ENCODE measurements around the gene NXNL2.

Gene NXNL2

DNA sequence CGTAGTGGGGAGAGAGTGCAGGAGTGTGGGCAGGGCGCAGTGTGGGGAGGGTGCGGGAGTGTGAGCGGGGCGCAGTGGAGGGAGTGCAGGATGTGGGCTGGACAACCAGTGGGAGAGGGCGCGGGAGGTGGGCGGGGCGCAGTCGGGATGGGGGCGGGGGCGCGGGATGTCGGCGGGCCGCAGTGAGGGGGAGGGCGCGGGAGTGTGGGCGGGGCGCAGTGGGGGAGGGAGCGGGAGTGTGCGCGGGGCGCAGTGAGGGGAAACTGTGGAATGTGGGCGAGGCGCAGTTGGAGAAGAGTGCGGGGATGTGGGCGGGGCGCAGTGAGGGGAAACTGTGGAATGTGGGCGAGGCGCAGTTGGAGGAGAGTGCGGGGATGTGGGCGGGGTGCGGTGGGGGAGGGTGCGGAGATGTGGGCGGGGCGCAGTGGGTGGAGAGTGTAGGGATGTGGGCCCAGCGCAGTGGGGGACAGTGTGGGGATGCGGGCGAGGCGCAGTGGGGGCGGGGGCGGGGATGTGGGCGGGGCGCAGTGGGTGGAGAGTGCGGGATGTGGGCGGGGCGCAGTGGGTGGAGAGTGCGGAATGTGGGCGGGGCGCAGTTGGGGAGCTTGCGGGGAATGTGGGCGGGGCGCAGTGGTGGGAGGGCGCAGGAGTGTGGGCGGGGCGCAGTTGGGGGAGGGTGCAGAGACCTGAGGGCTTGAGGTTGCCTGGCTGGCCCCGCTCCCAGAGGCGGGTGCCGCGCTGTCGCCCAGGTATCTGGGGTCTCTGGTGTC is at the start of gene NXNL2:
Gene NXNL2, plus strand, starts transcription at position 723 of the 770 bp plus-strand sequence. CDS start 257 bp downstream, outside the sequence.
- no peak within 1 kb of the TSS for H3K27ac ChIP-seq (ENCODE audit: low read depth, low read length)
- peak within 1 kb of the TSS in 3 of 5 donors; percentile 31 to 58 (median 55) for H3K4me3 ChIP-seq (ENCODE audit: low read depth in 1 of 5, low read length in 5 of 5)
- H3K9ac ChIP-seq (ENCODE audit: low read length in 5 of 5), result no peak within 1 kb of the TSS
- peaks cover 15 to 41% (median 21%) of the 10 kb centered on the region in 5 donors for H3K27me3 ChIP-seq (ENCODE audit: control insufficient read depth in 5 of 5, insufficient read depth in 4 of 5, low read length in 5 of 5)
- H3K36me3 ChIP-seq (ENCODE audit: control insufficient read depth in 5 of 5, insufficient read depth in 5 of 5, low read length in 5 of 5), result no peaks in the 10 kb centered on the region
- peaks cover 0 to 5% (median 0%) of the 10 kb centered on the region in 5 donors for H3K9me3 ChIP-seq (ENCODE audit: control insufficient read depth in 5 of 5, low read length in 5 of 5)
- peaks cover 0 to 33% (median 20%) of the 10 kb centered on the region in 5 donors for H3K4me1 ChIP-seq (ENCODE audit: control insufficient read depth in 5 of 5, insufficient read depth in 5 of 5, low read length in 5 of 5)

DNA sequence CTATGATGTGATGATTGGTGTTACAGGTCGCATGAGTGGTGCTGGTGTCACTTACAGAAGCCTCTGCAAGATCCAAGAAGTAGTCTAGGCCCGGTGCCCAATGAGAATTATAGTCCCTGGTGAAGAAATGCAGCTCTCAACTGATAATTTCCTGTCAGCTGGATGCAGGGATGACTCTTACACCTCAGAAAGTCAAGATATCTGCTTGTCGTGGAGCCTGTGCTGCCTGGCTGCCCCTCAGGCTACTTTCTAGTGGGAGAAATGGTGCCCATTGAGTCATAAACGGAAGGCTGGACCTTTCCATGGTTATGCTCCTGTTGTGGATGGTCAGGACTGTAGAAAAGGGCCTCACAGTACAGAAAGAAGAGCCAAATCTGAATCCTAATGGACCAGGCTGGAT is 46.8 kb upstream of the NXNL2 start:
- Histone ChIP-seq H3K9ac (ENCODE audit: low read length in 5 of 5) (no peak overlapping the region), H3K4me3 (ENCODE audit: low read depth in 1 of 5, low read length in 5 of 5) (no peak overlapping the region), H3K27ac (ENCODE audit: low read depth, low read length) (no peak overlapping the region), H3K9me3 (ENCODE audit: control insufficient read depth in 5 of 5, low read length in 5 of 5) (no peaks in the 10 kb centered on the region), H3K4me1 (ENCODE audit: control insufficient read depth in 5 of 5, insufficient read depth in 5 of 5, low read length in 5 of 5) (no peaks in the 10 kb centered on the region), H3K27me3 (ENCODE audit: control insufficient read depth in 5 of 5, insufficient read depth in 4 of 5, low read length in 5 of 5) (no peaks in the 10 kb centered on the region), H3K36me3 (ENCODE audit: control insufficient read depth in 5 of 5, insufficient read depth in 5 of 5, low read length in 5 of 5) (peaks cover 0 to 10% (median 9%) of the 10 kb centered on the region in 5 donors)

DNA sequence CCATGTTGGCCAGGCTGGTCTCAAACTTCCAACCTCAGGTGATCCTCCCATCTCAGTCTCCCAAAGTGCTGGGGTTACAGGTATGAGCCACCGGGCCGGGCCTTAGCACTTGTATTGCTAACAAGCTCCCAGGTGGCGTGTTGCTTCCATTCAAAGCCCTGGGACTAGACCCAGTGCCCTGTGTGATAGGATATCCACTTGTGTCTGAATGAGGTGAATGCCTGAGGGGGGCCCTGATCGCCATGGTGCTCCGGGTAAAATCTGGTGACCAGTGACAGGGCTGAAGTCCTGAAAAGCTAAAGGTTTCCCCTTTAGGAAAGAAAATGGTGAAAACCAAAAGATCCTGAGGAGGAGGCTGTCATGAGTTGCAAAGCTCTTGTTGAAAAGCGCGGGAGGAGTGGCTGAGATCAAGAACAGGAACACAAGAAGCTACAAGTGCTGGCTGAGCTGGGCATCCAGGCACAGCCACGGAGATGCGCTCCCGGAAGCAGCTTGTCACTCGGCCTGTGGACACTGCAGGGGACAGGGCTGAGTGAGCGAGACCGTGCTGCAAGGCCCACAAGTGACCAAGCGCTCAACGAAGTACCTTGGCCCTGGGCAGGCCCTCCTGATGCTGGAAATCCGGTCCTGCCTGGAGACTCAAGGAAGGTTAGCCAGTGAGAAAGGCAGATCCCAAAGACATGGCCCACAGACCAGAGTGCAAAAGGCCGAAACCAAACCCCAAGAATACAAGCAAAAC is 39.8 kb upstream of the NXNL2 start:
- Histone ChIP-seq H3K4me1 (ENCODE audit: control insufficient read depth in 5 of 5, insufficient read depth in 5 of 5, low read length in 5 of 5) (no peaks in the 10 kb centered on the region), H3K9ac (ENCODE audit: low read length in 5 of 5) (no peak overlapping the region), H3K27ac (ENCODE audit: low read depth, low read length) (no peak overlapping the region), H3K27me3 (ENCODE audit: control insufficient read depth in 5 of 5, insufficient read depth in 4 of 5, low read length in 5 of 5) (no peaks in the 10 kb centered on the region), H3K4me3 (ENCODE audit: low read depth in 1 of 5, low read length in 5 of 5) (no peak overlapping the region), H3K9me3 (ENCODE audit: control insufficient read depth in 5 of 5, low read length in 5 of 5) (no peaks in the 10 kb centered on the region), H3K36me3 (ENCODE audit: control insufficient read depth in 5 of 5, insufficient read depth in 5 of 5, low read length in 5 of 5) (no peaks in the 10 kb centered on the region)

DNA sequence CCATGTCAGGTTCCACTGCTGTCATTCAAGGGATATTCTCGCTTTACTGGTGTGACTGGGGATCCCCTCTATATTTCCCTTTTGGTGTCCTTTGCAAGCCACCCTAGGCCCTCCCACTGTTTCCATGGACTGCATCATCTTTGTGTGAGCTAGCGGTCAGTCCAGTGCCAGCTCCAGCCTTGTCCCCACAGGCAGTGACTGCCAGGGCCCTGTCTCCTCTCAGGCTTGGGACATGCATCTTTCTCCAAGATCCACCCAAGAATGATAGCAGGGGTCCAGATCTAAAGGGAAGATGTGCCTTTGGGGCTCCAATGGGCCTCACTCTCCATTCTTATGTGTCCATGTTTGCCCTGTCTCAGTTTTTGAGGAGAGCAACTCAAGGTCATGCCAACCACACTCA is 37.8 kb upstream of the NXNL2 start:
- Histone ChIP-seq H3K9me3 (ENCODE audit: control insufficient read depth in 5 of 5, low read length in 5 of 5) (no peaks in the 10 kb centered on the region), H3K9ac (ENCODE audit: low read length in 5 of 5) (no peak overlapping the region), H3K36me3 (ENCODE audit: control insufficient read depth in 5 of 5, insufficient read depth in 5 of 5, low read length in 5 of 5) (no peaks in the 10 kb centered on the region), H3K4me1 (ENCODE audit: control insufficient read depth in 5 of 5, insufficient read depth in 5 of 5, low read length in 5 of 5) (no peaks in the 10 kb centered on the region), H3K4me3 (ENCODE audit: low read depth in 1 of 5, low read length in 5 of 5) (no peak overlapping the region), H3K27ac (ENCODE audit: low read depth, low read length) (no peak overlapping the region), H3K27me3 (ENCODE audit: control insufficient read depth in 5 of 5, insufficient read depth in 4 of 5, low read length in 5 of 5) (no peaks in the 10 kb centered on the region)

DNA sequence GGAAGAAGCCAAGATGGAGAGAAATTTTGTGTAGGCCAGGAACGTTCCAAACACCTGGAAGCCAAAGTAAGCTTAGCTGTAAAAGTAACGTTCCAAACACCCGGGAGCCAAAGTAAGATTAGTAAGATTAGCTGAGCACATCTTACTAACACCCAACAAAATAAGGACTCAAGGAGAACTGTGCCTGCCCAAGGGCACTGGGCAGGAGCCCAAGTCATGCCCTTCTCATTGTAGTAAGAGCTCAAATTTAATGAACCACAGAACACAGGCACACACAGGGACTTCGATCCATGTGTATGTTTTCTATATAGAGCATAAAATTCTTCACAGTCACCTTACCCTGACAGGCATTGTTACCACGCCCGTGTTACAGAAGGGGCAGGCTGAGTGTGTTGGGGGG is 36.1 kb upstream of the NXNL2 start:
- Histone ChIP-seq H3K4me3 (ENCODE audit: low read depth in 1 of 5, low read length in 5 of 5) (no peak overlapping the region), H3K36me3 (ENCODE audit: control insufficient read depth in 5 of 5, insufficient read depth in 5 of 5, low read length in 5 of 5) (no peaks in the 10 kb centered on the region), H3K9ac (ENCODE audit: low read length in 5 of 5) (no peak overlapping the region), H3K27ac (ENCODE audit: low read depth, low read length) (no peak overlapping the region), H3K9me3 (ENCODE audit: control insufficient read depth in 5 of 5, low read length in 5 of 5) (no peaks in the 10 kb centered on the region), H3K27me3 (ENCODE audit: control insufficient read depth in 5 of 5, insufficient read depth in 4 of 5, low read length in 5 of 5) (peaks cover 0 to 4% (median 0%) of the 10 kb centered on the region in 5 donors), H3K4me1 (ENCODE audit: control insufficient read depth in 5 of 5, insufficient read depth in 5 of 5, low read length in 5 of 5) (no peaks in the 10 kb centered on the region)

DNA sequence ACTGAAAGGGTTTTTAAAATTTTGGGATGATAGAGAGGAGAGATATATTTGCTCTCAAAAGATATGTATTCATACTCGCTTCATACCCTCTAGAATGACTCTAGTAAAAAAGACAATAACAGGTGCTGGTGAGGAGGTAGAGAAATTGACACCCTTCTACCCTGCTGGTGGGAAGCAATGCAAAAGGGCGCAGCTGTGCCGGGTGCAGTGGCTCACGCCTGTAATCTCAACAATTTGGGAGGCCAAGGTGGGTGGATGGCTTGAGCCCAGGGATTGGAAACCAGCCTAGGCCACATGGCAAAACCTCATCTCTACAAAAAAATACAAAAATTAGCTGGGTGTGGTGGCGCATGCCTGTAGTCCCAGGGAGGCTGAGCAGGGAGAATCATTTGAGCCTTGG is 33.9 kb upstream of the NXNL2 start:
- Histone ChIP-seq H3K9me3 (ENCODE audit: control insufficient read depth in 5 of 5, low read length in 5 of 5) (no peaks in the 10 kb centered on the region), H3K27ac (ENCODE audit: low read depth, low read length) (no peak overlapping the region), H3K36me3 (ENCODE audit: control insufficient read depth in 5 of 5, insufficient read depth in 5 of 5, low read length in 5 of 5) (no peaks in the 10 kb centered on the region), H3K27me3 (ENCODE audit: control insufficient read depth in 5 of 5, insufficient read depth in 4 of 5, low read length in 5 of 5) (peaks cover 0 to 4% (median 0%) of the 10 kb centered on the region in 5 donors), H3K4me3 (ENCODE audit: low read depth in 1 of 5, low read length in 5 of 5) (no peak overlapping the region), H3K4me1 (ENCODE audit: control insufficient read depth in 5 of 5, insufficient read depth in 5 of 5, low read length in 5 of 5) (no peaks in the 10 kb centered on the region), H3K9ac (ENCODE audit: low read length in 5 of 5) (no peak overlapping the region)

DNA sequence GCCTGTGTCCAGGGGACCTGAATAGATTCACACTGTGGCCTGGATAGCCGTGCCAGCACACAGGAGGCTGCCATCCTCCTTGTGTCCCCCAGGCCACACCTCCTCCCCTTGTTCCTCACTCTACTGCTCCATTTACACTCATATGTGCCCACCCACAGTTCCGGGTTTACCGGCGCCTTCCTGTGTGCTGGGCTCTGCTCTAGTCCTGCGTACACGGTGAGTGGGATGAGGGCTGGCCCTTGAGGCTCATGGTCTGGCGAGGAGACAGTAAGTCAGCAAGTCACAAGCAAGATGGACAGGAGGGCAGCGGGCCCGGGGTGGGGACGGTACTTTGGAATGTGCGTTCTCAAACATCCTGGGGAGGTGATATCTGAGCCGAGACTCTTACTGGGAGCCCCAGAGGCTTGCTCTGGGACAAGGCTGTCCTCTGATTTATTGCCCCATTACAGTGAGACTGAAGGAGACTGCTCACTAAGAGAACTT is 32.4 kb upstream of the NXNL2 start:
- Histone ChIP-seq H3K27ac (ENCODE audit: low read depth, low read length) (no peak overlapping the region), H3K9me3 (ENCODE audit: control insufficient read depth in 5 of 5, low read length in 5 of 5) (no peaks in the 10 kb centered on the region), H3K4me3 (ENCODE audit: low read depth in 1 of 5, low read length in 5 of 5) (no peak overlapping the region), H3K27me3 (ENCODE audit: control insufficient read depth in 5 of 5, insufficient read depth in 4 of 5, low read length in 5 of 5) (peaks cover 0 to 4% (median 0%) of the 10 kb centered on the region in 5 donors), H3K36me3 (ENCODE audit: control insufficient read depth in 5 of 5, insufficient read depth in 5 of 5, low read length in 5 of 5) (no peaks in the 10 kb centered on the region), H3K4me1 (ENCODE audit: control insufficient read depth in 5 of 5, insufficient read depth in 5 of 5, low read length in 5 of 5) (no peaks in the 10 kb centered on the region), H3K9ac (ENCODE audit: low read length in 5 of 5) (no peak overlapping the region)

DNA sequence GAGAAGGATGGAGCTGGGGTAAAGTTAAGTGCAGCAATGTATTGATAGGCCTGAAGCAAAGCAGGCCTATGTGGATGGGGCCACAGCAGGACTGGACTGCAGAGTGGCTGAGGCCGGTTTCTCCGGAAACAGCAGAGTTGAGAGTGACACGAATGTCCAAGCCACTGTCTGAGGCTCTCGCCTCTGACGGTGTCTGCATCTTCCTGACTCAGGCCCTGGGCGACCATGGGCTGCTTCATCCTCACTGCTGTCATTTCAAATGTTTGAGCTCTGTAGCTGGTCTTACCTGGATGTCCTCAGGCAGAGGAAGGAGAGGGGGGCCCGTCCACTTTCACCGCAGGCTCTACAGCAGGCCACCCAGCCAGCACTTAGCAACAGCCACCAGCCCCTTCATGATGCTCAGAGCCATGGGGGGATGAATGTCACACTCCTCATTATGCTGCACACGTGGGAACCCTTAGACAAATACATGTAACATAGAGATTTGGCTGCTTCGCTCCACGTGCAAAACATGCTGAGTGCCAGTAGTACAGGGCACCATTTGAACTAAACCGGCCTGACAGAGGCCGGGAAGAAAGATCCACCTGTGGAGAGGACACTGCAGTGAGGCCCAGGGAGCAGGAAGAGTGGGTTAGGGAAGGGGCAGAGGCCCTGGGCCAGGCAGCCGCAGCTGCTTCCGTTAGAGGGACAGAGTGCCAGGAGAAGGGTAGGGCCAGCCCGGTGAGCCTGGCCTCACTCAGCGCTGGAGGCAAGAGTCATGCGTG is 31.7 kb upstream of the NXNL2 start:
- Histone ChIP-seq H3K9ac (ENCODE audit: low read length in 5 of 5) (no peak overlapping the region), H3K27ac (ENCODE audit: low read depth, low read length) (no peak overlapping the region), H3K36me3 (ENCODE audit: control insufficient read depth in 5 of 5, insufficient read depth in 5 of 5, low read length in 5 of 5) (no peaks in the 10 kb centered on the region), H3K4me3 (ENCODE audit: low read depth in 1 of 5, low read length in 5 of 5) (no peak overlapping the region), H3K27me3 (ENCODE audit: control insufficient read depth in 5 of 5, insufficient read depth in 4 of 5, low read length in 5 of 5) (peaks cover 0 to 4% (median 0%) of the 10 kb centered on the region in 5 donors), H3K4me1 (ENCODE audit: control insufficient read depth in 5 of 5, insufficient read depth in 5 of 5, low read length in 5 of 5) (no peaks in the 10 kb centered on the region), H3K9me3 (ENCODE audit: control insufficient read depth in 5 of 5, low read length in 5 of 5) (no peaks in the 10 kb centered on the region)

DNA sequence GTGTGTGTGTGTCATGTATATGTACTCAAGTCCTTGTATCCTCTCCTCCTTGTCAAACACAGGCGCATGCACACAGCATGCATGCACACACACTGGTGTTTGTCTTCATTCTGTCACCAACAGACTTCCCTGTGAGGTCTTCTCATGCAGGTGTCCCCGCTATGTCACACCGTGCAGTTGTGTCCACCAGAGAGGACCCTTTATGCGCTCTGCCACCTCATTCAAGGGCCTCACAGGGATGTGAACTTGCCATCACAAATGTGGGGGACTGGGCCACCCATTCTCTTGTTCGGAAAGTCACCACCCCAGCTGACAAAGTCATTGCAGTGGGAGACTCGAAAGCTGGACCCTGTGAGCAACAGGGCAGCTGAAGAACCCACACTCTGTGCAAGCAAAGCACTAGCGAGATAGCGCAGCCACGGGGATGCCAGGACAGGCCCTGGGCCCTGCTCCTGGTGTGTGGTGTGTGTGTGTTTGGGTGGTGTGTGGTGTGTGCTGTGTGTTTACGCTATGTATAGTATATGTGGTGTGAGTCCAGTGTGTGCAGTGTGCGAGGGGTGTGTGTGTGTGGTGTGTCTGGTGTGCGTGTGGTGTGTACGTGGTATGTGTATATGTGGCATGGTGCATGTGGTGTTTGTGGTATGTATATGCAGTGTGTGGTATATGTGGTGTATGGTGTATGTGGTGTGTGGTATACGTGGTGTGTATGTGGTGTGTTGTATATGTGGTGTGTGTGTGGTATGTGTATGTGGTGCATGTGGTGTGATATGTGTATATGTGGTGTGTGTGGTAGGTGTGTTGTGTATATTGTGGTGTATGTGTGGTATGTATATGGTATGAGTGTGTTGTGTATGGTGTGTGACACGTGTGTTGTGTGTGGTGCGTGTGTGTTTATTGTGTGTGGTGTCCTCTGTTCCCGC is 30.9 kb upstream of the NXNL2 start:
- H3K4me1 ChIP-seq (ENCODE audit: control insufficient read depth in 5 of 5, insufficient read depth in 5 of 5, low read length in 5 of 5), result no peaks in the 10 kb centered on the region
- H3K27me3 ChIP-seq (ENCODE audit: control insufficient read depth in 5 of 5, insufficient read depth in 4 of 5, low read length in 5 of 5), result peaks cover 0 to 4% (median 0%) of the 10 kb centered on the region in 5 donors
- no peaks in the 10 kb centered on the region for H3K36me3 ChIP-seq (ENCODE audit: control insufficient read depth in 5 of 5, insufficient read depth in 5 of 5, low read length in 5 of 5)

More for the DNA sequence above, 30.9 kb upstream of the NXNL2 start:
- Histone ChIP-seq H3K9me3 (ENCODE audit: control insufficient read depth in 5 of 5, low read length in 5 of 5) (peaks cover 0 to 5% (median 0%) of the 10 kb centered on the region in 5 donors), H3K4me3 (ENCODE audit: low read depth in 1 of 5, low read length in 5 of 5) (no peak overlapping the region), H3K9ac (ENCODE audit: low read length in 5 of 5) (no peak overlapping the region), H3K27ac (ENCODE audit: low read depth, low read length) (no peak overlapping the region)
